Measurements from ENCODE around the gene SESTD1.

SESTD1 gene

GRCh38 chr2:179302764-179303571, 38.3 kb upstream of the SESTD1 start:
- no peak overlapping the region for H3K27ac ChIP-seq
- no peak for TF ChIP-seq CTCF (conservative IDR thresholded peaks at IDR 0.05)
- TF ChIP-seq ZFX (IDR thresholded peaks at IDR 0.05): no peak

GRCh38 chr2:179302149-179302548, 37.5 kb upstream of the SESTD1 start:
- no peak overlapping the region for H3K27ac ChIP-seq
- TF ChIP-seq ZFX (IDR thresholded peaks at IDR 0.05) (no peak), CTCF (conservative IDR thresholded peaks at IDR 0.05) (no peak)

- H3K27ac ChIP-seq: no peak overlapping the region
- TF ChIP-seq CTCF (conservative IDR thresholded peaks at IDR 0.05): no peak
- TF ChIP-seq ZFX (IDR thresholded peaks at IDR 0.05): no peak
Measured at GRCh38 chr2:179298666-179299065, 34.0 kb upstream of the SESTD1 start.

GRCh38 chr2:179297927-179298326, 33.3 kb upstream of the SESTD1 start:
- TF ChIP-seq CTCF (conservative IDR thresholded peaks at IDR 0.05) (no peak), ZFX (IDR thresholded peaks at IDR 0.05) (no peak)
- no peak overlapping the region for H3K27ac ChIP-seq

GRCh38 chr2:179290329-179290728, 25.7 kb upstream of the SESTD1 start:
- no peak overlapping the region for H3K27ac ChIP-seq
- TF ChIP-seq ZFX (IDR thresholded peaks at IDR 0.05): no peak
- TF ChIP-seq CTCF (conservative IDR thresholded peaks at IDR 0.05): no peak

GRCh38 chr2:179285060-179285459, 20.4 kb upstream of the SESTD1 start:
- no peak for TF ChIP-seq CTCF (conservative IDR thresholded peaks at IDR 0.05)
- no peak for TF ChIP-seq ZFX (IDR thresholded peaks at IDR 0.05)
- no peak overlapping the region for H3K27ac ChIP-seq

GRCh38 chr2:179277429-179278196, 13.0 kb upstream of the SESTD1 start:
- H3K27ac ChIP-seq: no peak overlapping the region
- TF ChIP-seq ZFX (IDR thresholded peaks at IDR 0.05) (no peak), CTCF (conservative IDR thresholded peaks at IDR 0.05) (no peak)

All from C4-2B (cell line).